Mesenteric fat pad (tissue), 1 donor: ENCODE data around the gene LRRK1. TPM values are rescaled to one million over a fixed set of nuclear protein-coding genes. Genes with fewer than 3 reads are reported as not detected.

Source experiments
- DNase-seq: peaks from one replicate; pipeline ENCODE4 v3.0.0-alpha.2; 2020; ENCODE audit warnings: low spot score
- total RNA-seq: library from RNA; stranded (reverse); fragmentation: NEBNext Ultra II Directional; extraction: Animal tissue kit (Norgen Biotek cat#: 25700); gene quantifications from one replicate; pipeline ENCODE4 v1.2.1, GENCODE V29; 2021
- donor health status: DM: yes; HTN: yes; CAD: no.

Gene LRRK1
- total RNA-seq, 1 donor from 2014 or later, result 23.5 TPM

GRCh38 chr15:101107625-101108460 lies 188.7 kb downstream of the LRRK1 start:
- no peak for DNase-seq

GRCh38 chr15:101108461-101108775 lies 189.3 kb downstream of the LRRK1 start:
- no peak for DNase-seq

- DNase-seq, result no peak
Measured at GRCh38 chr15:101108791-101109190, 189.6 kb downstream of the LRRK1 start.

GRCh38 chr15:101110681-101111569 lies 191.8 kb downstream of the LRRK1 start:
- DNase-seq, result no peak

GRCh38 chr15:101111570-101112262 lies 192.6 kb downstream of the LRRK1 start:
- DNase-seq, result no peak

- no peak for DNase-seq
Measured at GRCh38 chr15:101112336-101113113, 193.4 kb downstream of the LRRK1 start.

GRCh38 chr15:101113114-101114005 lies 194.2 kb downstream of the LRRK1 start:
- DNase-seq, result no peak

- no peak for DNase-seq
Measured at GRCh38 chr15:101114166-101114565, 195.0 kb downstream of the LRRK1 start.

- DNase-seq, result no peak
Measured at GRCh38 chr15:101114610-101115009, 195.5 kb downstream of the LRRK1 start.

GRCh38 chr15:101115393-101115785 lies 196.2 kb downstream of the LRRK1 start:
- DNase-seq, result no peak

- DNase-seq, result no peak
Measured at GRCh38 chr15:101115786-101116680, 196.9 kb downstream of the LRRK1 start.

- DNase-seq, result no peak
Measured at GRCh38 chr15:101116681-101116976, 197.5 kb downstream of the LRRK1 start.

GRCh38 chr15:101118116-101118515 lies 199.0 kb downstream of the LRRK1 start:
- DNase-seq, result no peak

- no peak for DNase-seq
Measured at GRCh38 chr15:101118615-101119014, 199.5 kb downstream of the LRRK1 start.

- DNase-seq, result no peak
Measured at GRCh38 chr15:101119181-101119580, 200.0 kb downstream of the LRRK1 start.
